ENCODE measurements around the gene XRCC6.
"Not testable (repeated sequence)": the region's sequence is repeated elsewhere in the genome, so short reads cannot be mapped to it uniquely, and the experiment has no call there.

XRCC6 gene

DNA sequence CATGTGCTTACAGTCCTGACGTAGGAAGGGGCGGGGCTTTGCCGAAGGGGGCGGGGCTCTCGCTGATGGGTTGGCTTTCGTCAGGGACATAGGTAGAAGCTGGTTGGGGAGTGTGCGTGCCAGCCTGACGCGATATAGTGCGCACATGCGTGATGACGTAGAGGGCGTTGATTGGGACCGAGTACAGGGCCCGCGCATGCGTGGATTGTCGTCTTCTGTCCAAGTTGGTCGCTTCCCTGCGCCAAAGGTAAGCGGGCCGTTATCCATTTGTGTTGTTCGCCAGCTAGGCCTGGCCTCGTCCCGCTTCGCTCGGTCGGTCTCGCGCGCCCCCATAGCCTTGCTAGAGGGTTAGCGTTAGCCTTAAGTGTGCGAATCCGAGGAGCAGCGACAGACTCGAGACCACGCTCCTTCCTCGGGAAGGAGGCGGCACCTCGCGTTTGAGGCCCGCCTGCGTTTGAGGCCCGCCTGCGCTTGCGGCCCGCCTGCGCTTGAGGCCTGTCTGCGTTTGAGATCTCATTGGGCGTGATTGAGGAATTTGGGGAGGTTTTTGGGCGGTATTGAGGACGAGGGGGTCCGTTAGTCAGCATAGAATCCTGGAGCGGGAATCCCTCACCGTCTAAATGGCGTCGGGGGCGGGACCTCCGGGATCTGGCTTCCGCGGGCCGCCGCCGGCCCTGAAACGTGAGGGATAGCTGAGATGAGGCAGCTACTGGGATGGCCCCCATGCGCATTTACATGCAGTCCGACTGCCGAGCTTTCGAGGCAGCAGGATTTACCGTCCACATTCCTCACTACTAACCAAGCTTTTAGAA lies at the start of gene XRCC6:
XRCC6 (plus strand) TSS at position 197 of the 812 bp plus-strand sequence. CDS start 710 bp downstream, outside the sequence.
- DNase-seq, result peak; percentile 100

- no peak for DNase-seq
Observed at GRCh38 chr22:41571786-41572185, 49.3 kb upstream of the XRCC6 start.

- not testable (repeated sequence) for DNase-seq
Observed at GRCh38 chr22:41572305-41572704, 48.8 kb upstream of the XRCC6 start.

DNA sequence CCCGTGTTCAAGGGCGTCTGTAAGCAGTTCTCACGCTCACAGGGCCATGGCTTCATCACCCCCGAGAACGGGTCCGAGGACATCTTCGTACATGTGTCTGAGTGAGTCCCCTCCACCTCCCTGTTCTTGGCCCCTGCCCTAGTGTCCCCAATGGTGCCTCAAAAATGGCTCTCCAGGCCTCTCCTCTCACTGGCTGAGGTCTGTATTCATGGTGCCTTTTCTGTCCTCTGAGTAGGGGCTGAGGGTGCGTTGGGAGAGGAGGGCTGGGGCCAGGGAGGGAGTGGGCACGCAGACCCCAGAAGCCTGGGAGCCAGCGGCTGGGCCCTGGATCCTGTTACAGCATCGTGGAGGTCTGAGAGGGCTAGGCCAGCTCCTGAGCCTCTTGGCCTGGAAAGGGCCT lies 47.4 kb upstream of the XRCC6 start:
- no peak for DNase-seq

GRCh38 chr22:41574847-41575381 lies 46.2 kb upstream of the XRCC6 start:
- peak; percentile 62 for DNase-seq

DNA sequence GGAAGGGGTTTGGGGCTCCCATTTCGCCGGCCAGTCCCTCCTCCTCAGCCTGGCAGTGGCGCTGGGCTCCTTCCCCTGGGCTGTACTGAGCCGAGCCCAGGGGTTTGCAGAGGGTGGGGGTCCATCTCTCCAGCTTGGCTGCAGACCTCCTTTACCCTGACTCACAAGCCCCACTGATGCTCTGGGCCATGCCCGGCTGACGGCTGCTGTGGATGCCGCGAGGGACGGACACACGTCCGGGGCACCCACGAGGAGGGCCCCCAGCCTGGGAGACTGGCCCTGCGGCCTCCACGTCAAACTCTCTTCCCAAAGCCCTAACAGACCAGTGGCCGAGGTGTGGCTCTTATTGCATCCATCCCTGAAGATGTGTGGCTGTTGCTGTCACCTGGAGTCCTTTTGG lies 45.6 kb upstream of the XRCC6 start:
- DNase-seq, result no peak

DNA sequence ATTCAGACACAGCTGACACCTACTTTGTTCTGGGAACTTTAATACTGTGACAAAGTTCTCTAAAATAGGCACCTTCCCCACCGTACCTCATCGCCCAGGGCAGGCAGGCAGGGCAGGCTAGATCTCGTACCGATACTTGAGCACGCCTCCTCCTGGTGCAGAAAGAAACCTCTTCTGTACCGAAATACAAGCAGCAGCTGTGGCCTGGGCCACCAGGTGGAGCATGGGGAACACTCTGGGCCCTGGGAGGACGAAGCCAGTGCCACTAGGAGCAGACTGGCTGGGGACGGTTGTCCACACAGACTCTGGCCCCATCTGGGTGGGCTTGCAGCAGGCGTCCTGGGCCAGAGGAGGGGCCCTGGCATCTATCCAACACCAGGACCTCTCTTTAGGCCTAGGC lies 44.2 kb upstream of the XRCC6 start:
- DNase-seq, result peak; percentile 47

GRCh38 chr22:41578114-41578513 lies 43.0 kb upstream of the XRCC6 start:
- no peak for DNase-seq

DNA sequence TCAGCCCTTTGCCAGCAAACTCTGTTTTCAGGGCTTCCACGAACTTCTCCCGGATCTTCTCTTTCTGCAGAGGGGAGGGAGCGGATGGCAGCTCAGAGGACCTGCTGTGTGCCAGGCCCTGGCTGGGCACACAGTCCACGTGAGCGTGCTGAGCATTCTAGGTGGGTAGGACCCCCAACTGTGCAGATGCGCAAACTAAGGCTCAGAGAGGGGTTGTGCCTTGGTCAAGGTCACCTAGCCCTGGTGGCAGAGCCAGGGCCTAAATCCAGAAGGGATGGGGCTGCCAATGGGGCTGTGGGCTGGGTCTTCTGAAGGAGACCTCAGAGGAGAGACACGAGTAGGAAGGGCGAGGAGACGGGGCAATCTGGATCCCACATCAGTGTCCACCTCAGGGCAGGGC lies 42.3 kb upstream of the XRCC6 start:
- DNase-seq, result no peak

- DNase-seq, result no peak
Observed at GRCh38 chr22:41579297-41579996, 41.6 kb upstream of the XRCC6 start.

DNA sequence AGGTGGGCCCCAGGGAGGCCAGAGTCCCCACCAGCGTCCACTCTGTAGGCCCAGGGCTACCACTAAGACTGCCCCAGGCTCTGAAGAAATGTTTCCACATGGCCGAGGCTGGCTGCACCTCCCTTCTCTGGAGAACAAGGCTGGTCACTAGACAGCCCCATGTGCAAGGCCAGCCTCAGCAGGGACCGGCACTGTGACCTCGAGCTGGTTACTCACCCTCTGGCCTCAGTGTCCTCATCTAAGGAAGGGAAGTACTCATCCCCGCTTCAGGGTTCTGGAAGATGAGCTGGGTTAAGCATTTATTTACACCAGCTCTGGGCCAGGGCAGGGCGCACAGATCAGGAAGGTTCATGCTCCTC lies 41.1 kb upstream of the XRCC6 start:
- DNase-seq, result no peak

GRCh38 chr22:41582694-41583093 lies 38.4 kb upstream of the XRCC6 start:
- no peak for DNase-seq

- DNase-seq, result no peak
Observed at GRCh38 chr22:41584881-41585280, 36.2 kb upstream of the XRCC6 start.

DNA sequence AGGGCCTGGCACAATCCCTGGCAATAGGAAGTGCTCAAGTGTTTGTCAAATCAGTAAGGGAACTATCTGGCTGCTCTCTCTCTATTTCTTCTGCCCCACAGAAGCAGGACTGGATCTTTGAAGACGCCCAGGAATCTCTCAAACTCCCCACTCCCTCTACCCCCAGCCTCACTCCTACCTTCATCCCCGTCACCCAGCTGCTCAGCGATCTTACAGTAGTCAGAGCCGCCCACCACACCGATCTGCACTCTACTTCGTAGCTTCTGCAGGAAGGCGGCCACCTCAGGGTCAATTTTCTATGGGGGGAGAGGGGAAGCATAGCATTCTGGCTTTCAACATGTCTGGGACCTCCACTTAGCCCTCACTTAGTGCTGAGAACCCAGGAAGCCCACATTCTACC lies 35.2 kb upstream of the XRCC6 start:
- no peak for DNase-seq

- no peak for DNase-seq
Observed at GRCh38 chr22:41587347-41587723, 33.8 kb upstream of the XRCC6 start.

- peak; percentile 100 for DNase-seq
Observed at GRCh38 chr22:41589391-41590241, 31.5 kb upstream of the XRCC6 start, which contains the start of gene PMM1. Gene PMM1, minus strand, starts transcription at chr22:41589840. Its CDS starts 35 bp downstream, at chr22:41589805.

DNA sequence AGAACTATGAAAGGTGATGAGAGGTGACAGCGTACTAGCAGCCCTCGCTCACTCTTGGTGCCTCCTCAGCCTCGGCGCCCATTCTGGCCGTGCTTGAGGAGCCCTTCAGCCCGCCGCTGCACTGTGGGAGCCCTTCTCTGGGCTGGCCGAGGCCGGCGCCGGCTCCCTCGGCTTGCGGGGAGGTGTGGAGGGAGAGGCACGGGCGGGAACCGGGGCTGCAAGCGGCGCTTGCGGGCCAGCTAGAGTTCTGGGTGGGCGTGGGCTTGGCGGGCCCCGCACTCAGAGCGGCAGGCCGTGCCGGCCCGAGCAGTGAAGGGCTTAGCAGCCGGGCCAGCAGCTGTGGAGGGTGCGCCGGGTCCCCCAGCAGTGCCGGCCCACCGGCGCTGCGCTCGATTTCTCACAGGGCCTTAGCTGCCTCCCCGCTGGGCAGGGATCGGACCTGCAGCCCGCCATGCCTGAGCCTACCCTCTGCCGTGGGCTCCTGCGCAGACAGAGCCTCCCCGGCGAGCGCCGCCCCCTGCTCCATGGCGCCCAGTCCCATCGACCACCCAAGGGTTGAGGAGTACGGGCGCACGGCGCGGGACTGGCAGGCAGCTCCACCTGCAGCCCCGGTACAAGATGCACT lies 27.6 kb upstream of the XRCC6 start:
- DNase-seq, result not testable (repeated sequence)

GRCh38 chr22:41595703-41596102 lies 25.4 kb upstream of the XRCC6 start:
- DNase-seq, result no peak

- DNase-seq, result peak; percentile 56
Observed at GRCh38 chr22:41596776-41597634, 24.1 kb upstream of the XRCC6 start.

GRCh38 chr22:41597635-41597953 lies 23.5 kb upstream of the XRCC6 start:
- DNase-seq, result no peak

- DNase-seq, result no peak
Observed at GRCh38 chr22:41598081-41598480, 23.0 kb upstream of the XRCC6 start.
